Ascending aorta (tissue), 2 donors: Measurements from ENCODE around the gene NFIA. TPM values are rescaled to one million over a fixed set of nuclear protein-coding genes. Genes with fewer than 3 reads are reported as not detected.

Experiments
- DNase-seq, 2 donors: peaks; one replicate each; pipeline ENCODE4 v3.0.0-alpha.2; 2019; ENCODE audit warnings: low spot score in 2 of 2
- H3K27ac ChIP-seq, 2 donors: fragments of 200-600 bp; sonication (generic); one replicate each; pipeline ENCODE4 v1.5.1; 2016 to 2017; ENCODE audit warnings: mild to moderate bottlenecking in 1 of 2
- H3K27me3 ChIP-seq: fragments of 200-600 bp; sonication (generic); one replicate; pipeline ENCODE4 v1.5.1; 2017
- H3K36me3 ChIP-seq, 2 donors: fragments of 200-600 bp; sonication (generic); one replicate each; pipeline ENCODE4 v1.5.1; 2016
- H3K4me1 ChIP-seq, 2 donors: fragments of 200-600 bp; sonication (generic); one replicate each; pipeline ENCODE4 v1.5.1; 2016 to 2017; ENCODE audit warnings: mild to moderate bottlenecking in 1 of 2
- H3K4me3 ChIP-seq, 2 donors: fragments of 200-600 bp; sonication (generic); one replicate each; pipeline ENCODE4 v1.5.1; 2016 to 2017; ENCODE audit warnings: mild to moderate bottlenecking in 1 of 2
- H3K9me3 ChIP-seq, 2 donors: fragments of 200-600 bp; sonication (generic); one replicate each; pipeline ENCODE4 v1.5.1; 2016
- CTCF ChIP-seq, 3 experiments: fragments of 200-600 bp in 2 of 3; fragments of 450-650 bp in 1 of 3; sonication (generic) in 2 of 3; IDR thresholded peaks; one replicate each; pipeline ENCODE4 v1.5.1; 2016 to 2019; ENCODE audit warnings: antibody characterized with exemption in 3 of 3, mild to moderate bottlenecking in 1 of 3, moderate library complexity in 1 of 3
- intact Hi-C: fragments of 100-400 bp; cut with DNase I; formaldehyde crosslinking; loops from one replicate; pipeline ENCODE4 v1.15.1; 2023
- total RNA-seq: library from RNA; depleted of rRNA; stranded (reverse); fragments of >200 nt; gene quantifications from one replicate; pipeline ENCODE4 v1.1.0, GENCODE V29; 2016

Gene NFIA
- total RNA-seq, 1 donor from 2014 or later, result 52.0 TPM

- intact Hi-C loops, result no loop called here
- Histone ChIP-seq H3K4me3 (peak overlapping the region; percentile 39 to 48), H3K9me3 (no peaks in the 10 kb centered on the region), H3K27ac (peak overlapping the region; percentile 53 to 60), H3K27me3 (no peaks in the 10 kb centered on the region), H3K36me3 (no peaks in the 10 kb centered on the region), H3K4me1 (peaks cover 3 to 39% of the 10 kb centered on the region in 2 donors)
- no peak for DNase-seq
- no peak for TF ChIP-seq CTCF (IDR thresholded peaks at IDR 0.05)
Observed at GRCh38 chr1:61226791-61227567, 144.6 kb downstream of the NFIA start.

GRCh38 chr1:61227857-61228550 lies 145.6 kb downstream of the NFIA start:
- TF ChIP-seq CTCF (IDR thresholded peaks at IDR 0.05), result no peak
- H3K36me3 ChIP-seq, result no peaks in the 10 kb centered on the region
- H3K27me3 ChIP-seq, result no peaks in the 10 kb centered on the region
- H3K9me3 ChIP-seq, result no peaks in the 10 kb centered on the region
- H3K27ac ChIP-seq, result peak overlapping the region; percentile 53 to 60
- no peak overlapping the region for H3K4me3 ChIP-seq
- peaks cover 3 to 42% of the 10 kb centered on the region in 2 donors for H3K4me1 ChIP-seq
- DNase-seq, result no peak
- intact Hi-C loops, result no loop called here

- H3K4me1 ChIP-seq, result peaks cover 3 to 29% of the 10 kb centered on the region in 2 donors
- no peak for DNase-seq
- no peak overlapping the region for H3K4me3 ChIP-seq
- H3K9me3 ChIP-seq, result no peaks in the 10 kb centered on the region
- no peaks in the 10 kb centered on the region for H3K36me3 ChIP-seq
- intact Hi-C loops, result no loop called here
- peak overlapping the region in 1 of 2 donors; percentile 21 for H3K27ac ChIP-seq
- no peaks in the 10 kb centered on the region for H3K27me3 ChIP-seq
- TF ChIP-seq CTCF (IDR thresholded peaks at IDR 0.05), result no peak
Observed at GRCh38 chr1:61230523-61230922, 148.2 kb downstream of the NFIA start.

GRCh38 chr1:61231795-61232194 lies 149.4 kb downstream of the NFIA start:
- TF ChIP-seq CTCF (IDR thresholded peaks at IDR 0.05), result no peak
- no peak for DNase-seq
- no peaks in the 10 kb centered on the region for H3K36me3 ChIP-seq
- intact Hi-C loops, result no loop called here
- no peaks in the 10 kb centered on the region for H3K9me3 ChIP-seq
- H3K27ac ChIP-seq, result peak overlapping the region in 1 of 2 donors; percentile 24
- no peak overlapping the region for H3K4me3 ChIP-seq
- H3K4me1 ChIP-seq, result peaks cover under 1 to 20% of the 10 kb centered on the region in 2 donors
- H3K27me3 ChIP-seq, result no peaks in the 10 kb centered on the region

- H3K27ac ChIP-seq, result peak overlapping the region; percentile 22 to 38
- no peaks in the 10 kb centered on the region for H3K9me3 ChIP-seq
- no peak for TF ChIP-seq CTCF (IDR thresholded peaks at IDR 0.05)
- no peaks in the 10 kb centered on the region for H3K27me3 ChIP-seq
- no peaks in the 10 kb centered on the region for H3K36me3 ChIP-seq
- peaks cover 0 to 19% of the 10 kb centered on the region in 2 donors for H3K4me1 ChIP-seq
- H3K4me3 ChIP-seq, result no peak overlapping the region
- intact Hi-C loops, result no loop called here
- no peak for DNase-seq
Observed at GRCh38 chr1:61233121-61233660, 150.8 kb downstream of the NFIA start.
